Uterus (tissue), 2 donors: Measurements from ENCODE around the gene SPRN.

ENCODE experiments used
- CTCF ChIP-seq, 4 experiments: fragments of 200-600 bp in 2 of 4; fragments of 450-650 bp in 2 of 4; sonication (generic) in 2 of 4; IDR thresholded peaks; one replicate each; pipeline ENCODE4 v1.5.1; 2016 to 2019; ENCODE audit warnings: antibody characterized with exemption in 4 of 4, mild to moderate bottlenecking in 2 of 4, moderate library complexity in 1 of 4
- POLR2A ChIP-seq, 2 donors: fragments of 450-650 bp; IDR thresholded peaks; one replicate each; pipeline ENCODE4 v1.6.1; 2016; ENCODE audit warnings: antibody characterized with exemption in 2 of 2, mild to moderate bottlenecking in 1 of 2, moderate library complexity in 1 of 2

- TF ChIP-seq CTCF (IDR thresholded peaks at IDR 0.05) = no peak
- no peak for TF ChIP-seq POLR2A (IDR thresholded peaks at IDR 0.05)
Measured at GRCh38 chr10:133442191-133442966, 18.0 kb upstream of the SPRN start.
